GM19455 (cell line): Measurements from ENCODE around the gene FAM3B.
"Not testable (repeated sequence)": the region's sequence is repeated elsewhere in the genome, so short reads cannot be mapped to it uniquely, and the experiment has no call there.

Source experiments
- ATAC-seq: cut with Tn5 transposase; IDR thresholded peaks from one replicate; pipeline ENCODE4 v1.9.1; 2021; ENCODE audit not compliant: unreplicated experiment

The FAM3B gene

GRCh38 chr21:41316200-41317062, at the start of gene FAM3B:
Gene FAM3B (plus strand): TSS chr21:41316801. CDS start chr21:41316880, 79 bp downstream.
- ATAC-seq = no peak

GRCh38 chr21:41267346-41267745, 49.3 kb upstream of the FAM3B start:
- no peak for ATAC-seq

GRCh38 chr21:41269535-41269934, 47.1 kb upstream of the FAM3B start:
- no peak for ATAC-seq

- ATAC-seq = no peak
Measured at GRCh38 chr21:41277196-41277595, 39.4 kb upstream of the FAM3B start.

- no peak for ATAC-seq
Measured at GRCh38 chr21:41277846-41278245, 38.8 kb upstream of the FAM3B start.

GRCh38 chr21:41280115-41280919, 36.3 kb upstream of the FAM3B start:
- no peak for ATAC-seq

GRCh38 chr21:41282412-41282811, 34.2 kb upstream of the FAM3B start:
- no peak for ATAC-seq

- ATAC-seq = no peak
Measured at GRCh38 chr21:41283211-41283818, 33.3 kb upstream of the FAM3B start.

- no peak for ATAC-seq
Measured at GRCh38 chr21:41289431-41289830, 27.2 kb upstream of the FAM3B start.

GRCh38 chr21:41290106-41290799, 26.3 kb upstream of the FAM3B start:
- no peak for ATAC-seq

- ATAC-seq = no peak
Measured at GRCh38 chr21:41294548-41295231, 21.9 kb upstream of the FAM3B start.

- no peak for ATAC-seq
Measured at GRCh38 chr21:41295721-41296254, 20.8 kb upstream of the FAM3B start.

- ATAC-seq = no peak
Measured at GRCh38 chr21:41302976-41303375, 13.6 kb upstream of the FAM3B start.

GRCh38 chr21:41304068-41304720, 12.4 kb upstream of the FAM3B start:
- no peak for ATAC-seq

GRCh38 chr21:41307219-41307618, 9.4 kb upstream of the FAM3B start:
- ATAC-seq = no peak

- ATAC-seq = not testable (repeated sequence)
Measured at GRCh38 chr21:41313285-41314164, 3.1 kb upstream of the FAM3B start.

- no peak for ATAC-seq
Measured at GRCh38 chr21:41315726-41316125, 875 bp upstream of the FAM3B start.

- ATAC-seq = no peak
Measured at GRCh38 chr21:41317063-41317392, 427 bp downstream of the FAM3B start.

- ATAC-seq = no peak
Measured at GRCh38 chr21:41317458-41317857, 857 bp downstream of the FAM3B start.
